Breast epithelium (tissue), 4 donors: Measurements from ENCODE around the gene DEFB129. TPM values are rescaled to one million over a fixed set of nuclear protein-coding genes. Genes with fewer than 3 reads are reported as not detected.
"Not testable (repeated sequence)": the region's sequence is repeated elsewhere in the genome, so short reads cannot be mapped to it uniquely, and the experiment has no call there.

ENCODE experiments used
- DNase-seq, 2 donors: peaks; one replicate each; pipeline ENCODE4 v3.0.0-alpha.2; 2019; ENCODE audit warnings: low spot score in 2 of 2
- H3K27ac ChIP-seq, 2 donors: fragments of 200-600 bp; sonication (generic) in 1 of 2; one replicate each; pipeline ENCODE4 v1.5.1; 2016 to 2019; ENCODE audit warnings: mild to moderate bottlenecking in 1 of 2
- H3K27me3 ChIP-seq, 2 donors: fragments of 200-600 bp; sonication (generic) in 1 of 2; one replicate each; pipeline versions ENCODE4 v1.5.1 to v1.6.0; 2017 to 2019; ENCODE audit warnings: control low read depth in 1 of 2, mild to moderate bottlenecking in 1 of 2
- H3K36me3 ChIP-seq: fragments of 200-600 bp; one replicate; pipeline ENCODE4 v1.5.1; 2019
- H3K4me1 ChIP-seq, 2 donors: fragments of 200-600 bp; sonication (generic); one replicate each; pipeline ENCODE4 v1.5.1; 2016 to 2019; ENCODE audit warnings: control low read depth in 1 of 2
- H3K4me3 ChIP-seq, 3 donors: fragments of 200-600 bp; sonication (generic); 1 replicate in 2 of 3; 2 replicates in 1 of 3; pipeline ENCODE4 v1.5.1; 2016 to 2019; ENCODE audit warnings: mild to moderate bottlenecking in 3 of 3, moderate library complexity in 2 of 3
- H3K9me3 ChIP-seq, 2 donors: fragments of 200-600 bp; sonication (generic) in 1 of 2; one replicate each; pipeline ENCODE4 v1.5.1; 2016 to 2019; ENCODE audit warnings: control low read depth in 1 of 2
- CTCF ChIP-seq, 3 donors: fragments of 450-650 bp; IDR thresholded peaks; one replicate each; pipeline ENCODE4 v1.5.1; 2016 to 2017; ENCODE audit warnings: antibody characterized with exemption in 3 of 3, mild to moderate bottlenecking in 3 of 3, moderate library complexity in 3 of 3
- POLR2A ChIP-seq: fragments of 450-650 bp; IDR thresholded peaks from one replicate; pipeline ENCODE4 v1.6.1; 2016; ENCODE audit warnings: antibody characterized with exemption, mild to moderate bottlenecking, moderate library complexity
- POLR2AphosphoS5 ChIP-seq, 3 donors: sonication (generic); formaldehyde crosslinking; IDR thresholded peaks; one replicate each; pipeline ENCODE4 v1.6.1; 2017; ENCODE audit warnings: antibody characterized with exemption in 3 of 3
- intact Hi-C: fragments of 100-400 bp; cut with DNase I; formaldehyde crosslinking; loops from one replicate; pipeline ENCODE4 v1.15.1; 2023; ENCODE audit warnings: low total_unique reads
- total RNA-seq, 3 donors: library from RNA; depleted of rRNA; stranded (reverse); fragments of >200 nt; gene quantifications; one replicate each; pipeline ENCODE4 v1.1.0, GENCODE V29; 2016

Gene DEFB129
- total RNA-seq, 3 donors from 2014 or later: not detected

- no peak for TF ChIP-seq CTCF (IDR thresholded peaks at IDR 0.05)
- TF ChIP-seq POLR2A: no peak
- TF ChIP-seq POLR2AphosphoS5 (IDR thresholded peaks at IDR 0.05): no peak
- no peaks in the 10 kb centered on the region for H3K36me3 ChIP-seq
- intact Hi-C loops: no loop called here
- H3K4me3 ChIP-seq: no peak overlapping the region
- no peaks in the 10 kb centered on the region for H3K9me3 ChIP-seq
- peaks cover 0 to 11% of the 10 kb centered on the region in 2 donors for H3K27me3 ChIP-seq
- H3K27ac ChIP-seq: no peak overlapping the region
- H3K4me1 ChIP-seq: no peaks in the 10 kb centered on the region
- DNase-seq: no peak
Observed at GRCh38 chr20:215796-216195, 11.3 kb upstream of the DEFB129 start.

GRCh38 chr20:217266-217665 is 9.8 kb upstream of the DEFB129 start:
- DNase-seq: no peak

GRCh38 chr20:219290-220115 is 7.6 kb upstream of the DEFB129 start:
- Histone ChIP-seq H3K36me3 (no peaks in the 10 kb centered on the region), H3K27me3 (peaks cover 0 to 11% of the 10 kb centered on the region in 2 donors), H3K9me3 (no peaks in the 10 kb centered on the region), H3K4me1 (no peaks in the 10 kb centered on the region), H3K27ac (no peak overlapping the region), H3K4me3 (no peak overlapping the region)
- TF ChIP-seq POLR2A: no peak
- intact Hi-C loops: no loop called here
- DNase-seq: no peak

More at GRCh38 chr20:217266-217665, 9.8 kb upstream of the DEFB129 start:
- no peak for TF ChIP-seq POLR2A
- TF ChIP-seq POLR2AphosphoS5 (IDR thresholded peaks at IDR 0.05): no peak
- no peak for TF ChIP-seq CTCF (IDR thresholded peaks at IDR 0.05)
- Histone ChIP-seq H3K27me3 (peaks cover 0 to 11% of the 10 kb centered on the region in 2 donors), H3K9me3 (no peaks in the 10 kb centered on the region), H3K4me3 (no peak overlapping the region), H3K36me3 (no peaks in the 10 kb centered on the region), H3K4me1 (no peaks in the 10 kb centered on the region), H3K27ac (no peak overlapping the region)
- intact Hi-C loops: no loop called here

GRCh38 chr20:221258-221830 is 5.7 kb upstream of the DEFB129 start:
- H3K9me3 ChIP-seq: no peaks in the 10 kb centered on the region
- H3K27ac ChIP-seq: no peak overlapping the region
- H3K27me3 ChIP-seq: peaks cover 0 to 11% of the 10 kb centered on the region in 2 donors
- TF ChIP-seq POLR2A (no peak), POLR2AphosphoS5 (IDR thresholded peaks at IDR 0.05) (no peak), CTCF (IDR thresholded peaks at IDR 0.05) (no peak)
- intact Hi-C loops: no loop called here
- no peak overlapping the region for H3K4me3 ChIP-seq
- no peaks in the 10 kb centered on the region for H3K36me3 ChIP-seq
- no peak for DNase-seq
- no peaks in the 10 kb centered on the region for H3K4me1 ChIP-seq

GRCh38 chr20:225879-226278 is 1.2 kb upstream of the DEFB129 start:
- H3K27me3 ChIP-seq, H3K36me3 ChIP-seq, intact Hi-C loops, DNase-seq, H3K4me3 ChIP-seq, H3K4me1 ChIP-seq, H3K27ac ChIP-seq, H3K9me3 ChIP-seq: not testable (repeated sequence)

GRCh38 chr20:227439-228105 is 514 bp downstream of the DEFB129 start:
- no peak for TF ChIP-seq POLR2A
- no peak for TF ChIP-seq CTCF (IDR thresholded peaks at IDR 0.05)
- no peak for TF ChIP-seq POLR2AphosphoS5 (IDR thresholded peaks at IDR 0.05)
- DNase-seq: no peak

More at GRCh38 chr20:227439-228105, 514 bp downstream of the DEFB129 start:
- H3K27me3 ChIP-seq: no peaks in the 10 kb centered on the region
- no peaks in the 10 kb centered on the region for H3K4me1 ChIP-seq
- intact Hi-C loops: no loop called here
- H3K4me3 ChIP-seq: no peak overlapping the region
- H3K9me3 ChIP-seq: no peaks in the 10 kb centered on the region
- H3K27ac ChIP-seq: no peak overlapping the region
- no peaks in the 10 kb centered on the region for H3K36me3 ChIP-seq
